Measurements from ENCODE around the gene ABRACL. TPM values are rescaled to one million over a fixed set of nuclear protein-coding genes. Genes with fewer than 3 reads are reported as not detected.

ABRACL gene
- total and polyA plus RNA-seq, 9 of the 15 experiments (the other 6 are each of a cell fraction or from before 2014, with no cell fraction given) = 1.1 to 5.2 (median 1.9) TPM

- WGBS (ENCODE audit: insufficient coverage, low coverage, missing lambda C conversion rate) = 2% methylated on average over 3 of the region's 3 CpGs
- no peak for ATAC-seq
- in situ Hi-C loops (cut with MboI) = no loop called here
- intact Hi-C loops (cut with micrococcal nuclease) = no loop called here
- H3K79me2 ChIP-seq (ENCODE audit: control insufficient read depth, insufficient read depth, low read length) = no peaks in the 10 kb centered on the region
- no peak overlapping the region for H3K9ac ChIP-seq (ENCODE audit: insufficient read depth in 1 of 2, low read depth in 2 of 2, low read length in 2 of 2)
- FAIRE-seq = peak; percentile 26
- H2AFZ ChIP-seq (ENCODE audit: low read depth, low read length) = no peak overlapping the region
- H3K4me2 ChIP-seq (ENCODE audit: insufficient read depth, low read length) = no peak overlapping the region
- no peak overlapping the region for H3K4me3 ChIP-seq
- H3K27ac ChIP-seq (ENCODE audit: extremely low read depth, low read depth, low read length) = no peak overlapping the region
- DNase-seq (ENCODE audit: extremely low read depth in 1 of 4, low spot score in 3 of 4) = no peak
- ChIA-PET POLR2A (no interaction called here), CTCF (ENCODE audit: low intra/inter-chr PET ratio) (no interaction called here)
- no TSS peak for BruUV-seq (replicated peaks)
- H3K36me3 ChIP-seq (ENCODE audit: control insufficient read depth, insufficient read depth, low read length) = no peaks in the 10 kb centered on the region
- no peaks in the 10 kb centered on the region for H3K9me1 ChIP-seq (ENCODE audit: control insufficient read depth, insufficient read depth, low read length)
- H3K4me1 ChIP-seq (replicated peaks in 1 of 2; ENCODE audit: control insufficient read depth in 2 of 2, insufficient read depth in 2 of 2, low read length in 2 of 2) = no peaks in the 10 kb centered on the region
- H3K27me3 ChIP-seq (ENCODE audit: control insufficient read depth in 2 of 2, insufficient read depth in 2 of 2, low read length in 2 of 2) = peaks cover 3 to 4% of the 10 kb centered on the region in 2 experiments; a peak in 3 of 5 replicates
- H3K9me3 ChIP-seq (replicated peaks; ENCODE audit: control insufficient read depth, insufficient read depth, low read depth, low read length) = no peaks in the 10 kb centered on the region
- no peaks in the 10 kb centered on the region for H4K20me1 ChIP-seq (replicated peaks; ENCODE audit: control insufficient read depth, insufficient read depth, low read length)
- TF ChIP-seq C11orf30 (IDR thresholded peaks at IDR 0.05; ENCODE audit: low read depth) (peak; percentile 64; the same call in 1 of the 2 replicates), HDAC2 (IDR thresholded peaks at IDR 0.05) (no peak), EZH2 (IDR thresholded peaks at IDR 0.05; ENCODE audit: borderline replicate concordance, low read depth, low read length) (no peak), HEY1 (CRISPR knock-in tag; IDR thresholded peaks at IDR 0.05; ENCODE audit: borderline replicate concordance) (no peak), RBM25 (IDR thresholded peaks at IDR 0.05; ENCODE audit: low read depth, low read length, severe bottlenecking) (no peak), POLR2H (tag; IDR thresholded peaks at IDR 0.05; ENCODE audit: low read depth) (no peak), MAFF (IDR thresholded peaks at IDR 0.05; ENCODE audit: low read length) (peak; percentile 36; the same call in 1 of the 2 replicates), NONO (IDR thresholded peaks at IDR 0.05; ENCODE audit: low read depth in 2 of 2, low read length in 1 of 2) (no peak), RBM17 (IDR thresholded peaks at IDR 0.05; ENCODE audit: borderline replicate concordance, low read depth, low read length) (no peak), MAFG (tag; conservative IDR thresholded peaks at IDR 0.05) (peak; percentile 62), MED1 (CRISPR knock-in tag; IDR thresholded peaks at IDR 0.05; ENCODE audit: borderline replicate concordance) (no peak)
- TF ChIP-seq, protein P1, sequence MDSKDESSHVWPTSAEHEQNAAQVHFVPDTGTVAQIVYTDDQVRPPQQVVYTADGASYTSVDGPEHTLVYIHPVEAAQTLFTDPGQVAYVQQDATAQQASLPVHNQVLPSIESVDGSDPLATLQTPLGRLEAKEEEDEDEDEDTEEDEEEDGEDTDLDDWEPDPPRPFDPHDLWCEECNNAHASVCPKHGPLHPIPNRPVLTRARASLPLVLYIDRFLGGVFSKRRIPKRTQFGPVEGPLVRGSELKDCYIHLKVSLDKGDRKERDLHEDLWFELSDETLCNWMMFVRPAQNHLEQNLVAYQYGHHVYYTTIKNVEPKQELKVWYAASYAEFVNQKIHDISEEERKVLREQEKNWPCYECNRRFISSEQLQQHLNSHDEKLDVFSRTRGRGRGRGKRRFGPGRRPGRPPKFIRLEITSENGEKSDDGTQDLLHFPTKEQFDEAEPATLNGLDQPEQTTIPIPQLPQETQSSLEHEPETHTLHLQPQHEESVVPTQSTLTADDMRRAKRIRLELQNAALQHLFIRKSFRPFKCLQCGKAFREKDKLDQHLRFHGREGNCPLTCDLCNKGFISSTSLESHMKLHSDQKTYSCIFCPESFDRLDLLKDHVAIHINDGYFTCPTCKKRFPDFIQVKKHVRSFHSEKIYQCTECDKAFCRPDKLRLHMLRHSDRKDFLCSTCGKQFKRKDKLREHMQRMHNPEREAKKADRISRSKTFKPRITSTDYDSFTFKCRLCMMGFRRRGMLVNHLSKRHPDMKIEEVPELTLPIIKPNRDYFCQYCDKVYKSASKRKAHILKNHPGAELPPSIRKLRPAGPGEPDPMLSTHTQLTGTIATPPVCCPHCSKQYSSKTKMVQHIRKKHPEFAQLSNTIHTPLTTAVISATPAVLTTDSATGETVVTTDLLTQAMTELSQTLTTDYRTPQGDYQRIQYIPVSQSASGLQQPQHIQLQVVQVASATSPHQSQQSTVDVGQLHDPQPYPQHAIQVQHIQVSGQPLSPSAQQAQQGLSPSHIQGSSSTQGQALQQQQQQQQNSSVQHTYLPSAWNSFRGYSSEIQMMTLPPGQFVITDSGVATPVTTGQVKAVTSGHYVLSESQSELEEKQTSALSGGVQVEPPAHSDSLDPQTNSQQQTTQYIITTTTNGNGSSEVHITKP (IDR thresholded peaks at IDR 0.05; ENCODE audit: partially characterized antibody) = no peak
- TF ChIP-seq, protein P2, sequence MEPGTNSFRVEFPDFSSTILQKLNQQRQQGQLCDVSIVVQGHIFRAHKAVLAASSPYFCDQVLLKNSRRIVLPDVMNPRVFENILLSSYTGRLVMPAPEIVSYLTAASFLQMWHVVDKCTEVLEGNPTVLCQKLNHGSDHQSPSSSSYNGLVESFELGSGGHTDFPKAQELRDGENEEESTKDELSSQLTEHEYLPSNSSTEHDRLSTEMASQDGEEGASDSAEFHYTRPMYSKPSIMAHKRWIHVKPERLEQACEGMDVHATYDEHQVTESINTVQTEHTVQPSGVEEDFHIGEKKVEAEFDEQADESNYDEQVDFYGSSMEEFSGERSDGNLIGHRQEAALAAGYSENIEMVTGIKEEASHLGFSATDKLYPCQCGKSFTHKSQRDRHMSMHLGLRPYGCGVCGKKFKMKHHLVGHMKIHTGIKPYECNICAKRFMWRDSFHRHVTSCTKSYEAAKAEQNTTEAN (CRISPR knock-in tag; IDR thresholded peaks at IDR 0.05) = no peak
- TF ChIP-seq, protein P3, sequence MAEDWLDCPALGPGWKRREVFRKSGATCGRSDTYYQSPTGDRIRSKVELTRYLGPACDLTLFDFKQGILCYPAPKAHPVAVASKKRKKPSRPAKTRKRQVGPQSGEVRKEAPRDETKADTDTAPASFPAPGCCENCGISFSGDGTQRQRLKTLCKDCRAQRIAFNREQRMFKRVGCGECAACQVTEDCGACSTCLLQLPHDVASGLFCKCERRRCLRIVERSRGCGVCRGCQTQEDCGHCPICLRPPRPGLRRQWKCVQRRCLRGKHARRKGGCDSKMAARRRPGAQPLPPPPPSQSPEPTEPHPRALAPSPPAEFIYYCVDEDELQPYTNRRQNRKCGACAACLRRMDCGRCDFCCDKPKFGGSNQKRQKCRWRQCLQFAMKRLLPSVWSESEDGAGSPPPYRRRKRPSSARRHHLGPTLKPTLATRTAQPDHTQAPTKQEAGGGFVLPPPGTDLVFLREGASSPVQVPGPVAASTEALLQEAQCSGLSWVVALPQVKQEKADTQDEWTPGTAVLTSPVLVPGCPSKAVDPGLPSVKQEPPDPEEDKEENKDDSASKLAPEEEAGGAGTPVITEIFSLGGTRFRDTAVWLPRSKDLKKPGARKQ (CRISPR knock-in tag; IDR thresholded peaks at IDR 0.05) = no peak
These were observed 19.1 kb downstream of the ABRACL start for GRCh38 chr6:139047677-139048076.

Data from K562 (cell line).